CD4-positive, alpha-beta T cell treated with Interleukin-4 for 1 hour (primary cell): ENCODE measurements around the gene GALNT4.
A peak's percentile ranks its signal among the peaks of the same experiment; 100 is the strongest.

Source experiments
- DNase-seq, 2 donors: peaks; one replicate each; pipeline ENCODE4 v3.0.0-alpha.2; 2020 to 2022

GALNT4 gene

GRCh38 chr12:89490922-89491321 lies 33.7 kb downstream of the GALNT4 start:
- DNase-seq: no peak

- DNase-seq: no peak
Measured at GRCh38 chr12:89486264-89486663, 38.3 kb downstream of the GALNT4 start.

- DNase-seq: no peak
Measured at GRCh38 chr12:89484470-89484869, 40.1 kb downstream of the GALNT4 start.

- DNase-seq: no peak
Measured at GRCh38 chr12:89481213-89481914, 43.2 kb downstream of the GALNT4 start.

- DNase-seq: no peak
Measured at GRCh38 chr12:89479982-89480381, 44.6 kb downstream of the GALNT4 start.

- peak in 1 of 2 donors; percentile 18 for DNase-seq
Measured at GRCh38 chr12:89477633-89478279, 46.8 kb downstream of the GALNT4 start.

- DNase-seq: no peak
Measured at GRCh38 chr12:89476904-89477595, 47.5 kb downstream of the GALNT4 start.

GRCh38 chr12:89476232-89476631 lies 48.4 kb downstream of the GALNT4 start:
- no peak for DNase-seq

GRCh38 chr12:89475203-89475990 lies 49.2 kb downstream of the GALNT4 start:
- no peak for DNase-seq

- no peak for DNase-seq
Measured at GRCh38 chr12:89474615-89475014, 50.0 kb downstream of the GALNT4 start.
